ENCODE measurements around the gene CCDC171. TPM values are rescaled to one million over a fixed set of nuclear protein-coding genes. Genes with fewer than 3 reads are reported as not detected.

The CCDC171 gene
- polyA plus RNA-seq, 1 experiment = 0.81 TPM

DNA sequence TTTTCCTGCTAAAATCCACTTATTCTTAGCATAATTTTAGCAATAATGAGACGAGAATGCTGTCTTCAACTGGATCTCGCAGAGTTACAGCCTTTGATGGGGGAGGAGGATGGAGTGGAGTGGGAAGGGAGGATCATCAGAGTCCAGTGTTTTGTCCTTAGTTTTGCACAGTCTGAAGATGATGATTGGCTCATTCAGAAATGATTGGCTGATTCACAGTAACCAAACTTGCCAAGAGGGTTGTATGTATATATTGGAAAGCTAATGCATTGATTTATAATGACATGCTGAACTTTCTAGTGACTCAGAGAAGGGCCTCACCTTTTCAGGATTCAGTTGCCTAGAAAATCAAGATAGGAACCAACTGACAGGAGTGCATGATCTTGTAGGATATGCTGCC, 448.0 kb downstream of the CCDC171 start:
- TF ChIP-seq CTCF (IDR thresholded peaks at IDR 0.05; ENCODE audit: low read depth, low read length) = no peak
- Histone ChIP-seq H3K27ac (ENCODE audit: low read depth, low read length) (no peak overlapping the region), H3K27me3 (ENCODE audit: control insufficient read depth, insufficient read depth, low read length) (no peaks in the 10 kb centered on the region), H3K9me3 (ENCODE audit: control insufficient read depth, insufficient read depth, low read length) (0 out of 2 replicates have a peak, but pooled peaks cover 2% of the 10 kb centered on the region), H3K4me3 (ENCODE audit: low read depth, low read length) (no peak overlapping the region)
- ChIA-PET POLR2A (no interaction called here), CTCF (no interaction called here)
- no peak for DNase-seq (ENCODE audit: low read depth, low spot score)

GRCh38 chr9:16001856-16002255, 449.0 kb downstream of the CCDC171 start:
- no peaks in the 10 kb centered on the region for H3K27me3 ChIP-seq (ENCODE audit: control insufficient read depth, insufficient read depth, low read length)
- TF ChIP-seq CTCF (IDR thresholded peaks at IDR 0.05; ENCODE audit: low read depth, low read length) = no peak
- H3K27ac ChIP-seq (ENCODE audit: low read depth, low read length) = no peak overlapping the region
- ChIA-PET POLR2A (interaction anchor here (0.6 kb wide), 1 partner anchor 585 kb away, joined by 5 read pairs; no protein-coding TSS in a partner anchor), CTCF (no interaction called here)
- H3K9me3 ChIP-seq (ENCODE audit: control insufficient read depth, insufficient read depth, low read length) = no peaks in the 10 kb centered on the region
- no peak overlapping the region for H3K4me3 ChIP-seq (ENCODE audit: low read depth, low read length)
- DNase-seq (ENCODE audit: low read depth, low spot score) = no peak

GRCh38 chr9:16002816-16003215, 450.0 kb downstream of the CCDC171 start:
- DNase-seq (ENCODE audit: low read depth, low spot score) = no peak
- no peaks in the 10 kb centered on the region for H3K27me3 ChIP-seq (ENCODE audit: control insufficient read depth, insufficient read depth, low read length)
- no peak overlapping the region for H3K27ac ChIP-seq (ENCODE audit: low read depth, low read length)
- ChIA-PET CTCF (no interaction called here), POLR2A (interaction anchor here (0.6 kb wide), 1 partner anchor 90 kb away, joined by 7 read pairs; no protein-coding TSS in a partner anchor)
- TF ChIP-seq CTCF (IDR thresholded peaks at IDR 0.05; ENCODE audit: low read depth, low read length) = no peak
- no peak overlapping the region for H3K4me3 ChIP-seq (ENCODE audit: low read depth, low read length)
- H3K9me3 ChIP-seq (ENCODE audit: control insufficient read depth, insufficient read depth, low read length) = no peaks in the 10 kb centered on the region

- TF ChIP-seq CTCF (IDR thresholded peaks at IDR 0.05; ENCODE audit: low read depth, low read length) = no peak
- Histone ChIP-seq H3K27ac (ENCODE audit: low read depth, low read length) (no peak overlapping the region), H3K27me3 (ENCODE audit: control insufficient read depth, insufficient read depth, low read length) (no peaks in the 10 kb centered on the region), H3K4me3 (ENCODE audit: low read depth, low read length) (no peak overlapping the region), H3K9me3 (ENCODE audit: control insufficient read depth, insufficient read depth, low read length) (no peaks in the 10 kb centered on the region)
- CTCF ChIA-PET = no interaction called here
- no peak for DNase-seq (ENCODE audit: low read depth, low spot score)
- POLR2A ChIA-PET = no interaction called here
Observed at GRCh38 chr9:16003785-16004184, 450.9 kb downstream of the CCDC171 start.

DNA sequence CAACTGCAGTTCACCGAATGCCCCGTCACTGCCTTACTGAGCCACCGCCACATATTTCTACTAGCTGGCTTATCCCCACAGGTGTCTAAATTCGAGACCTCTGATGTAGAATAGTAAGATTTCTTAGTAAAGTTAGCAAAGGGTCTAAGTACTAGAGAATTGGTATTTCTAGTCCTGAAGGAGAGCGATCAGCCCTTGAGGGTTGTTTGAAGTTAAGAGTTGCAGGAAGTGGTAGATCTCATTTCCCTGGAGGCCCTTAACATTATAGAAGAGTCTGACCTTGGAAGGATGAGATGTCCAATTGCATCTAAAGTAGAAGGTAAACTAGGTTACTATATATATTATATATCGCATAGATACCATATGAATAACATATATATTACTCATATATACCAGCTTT, 451.8 kb downstream of the CCDC171 start:
- Histone ChIP-seq H3K9me3 (ENCODE audit: control insufficient read depth, insufficient read depth, low read length) (no peaks in the 10 kb centered on the region), H3K4me3 (ENCODE audit: low read depth, low read length) (no peak overlapping the region), H3K27ac (ENCODE audit: low read depth, low read length) (no peak overlapping the region), H3K27me3 (ENCODE audit: control insufficient read depth, insufficient read depth, low read length) (no peaks in the 10 kb centered on the region)
- no peak for TF ChIP-seq CTCF (IDR thresholded peaks at IDR 0.05; ENCODE audit: low read depth, low read length)
- DNase-seq (ENCODE audit: low read depth, low spot score) = no peak
- CTCF ChIA-PET = interaction anchor here (0.5 kb wide), 1 partner anchor 47 kb away, joined by 5 read pairs; no protein-coding TSS in a partner anchor
- POLR2A ChIA-PET = no interaction called here
